Right renal pelvis (tissue), 4 donors: ENCODE measurements around the gene ZNF687. TPM values are rescaled to one million over a fixed set of nuclear protein-coding genes. Genes with fewer than 3 reads are reported as not detected.

Experiments used
- DNase-seq, 4 donors: peaks; one replicate each; pipeline ENCODE4 v3.0.0-alpha.2; 2013; ENCODE audit warnings: low read depth in 4 of 4, low spot score in 3 of 4, missing footprints in 1 of 4
- polyA plus RNA-seq, 4 donors: library from polyadenylated mRNA; unstranded; fragments of 120-200 nt; gene quantifications; one replicate each; pipeline ENCODE4 v1.2.1, GENCODE V29; 2013; ENCODE audit not compliant: insufficient read length in 4 of 4

The ZNF687 gene
- polyA plus RNA-seq, 4 donors = 23.1 to 26.3 (median 24.0) TPM

GRCh38 chr1:151312411-151312810 is 30.3 kb downstream of the ZNF687 start:
- DNase-seq = no peak

GRCh38 chr1:151312826-151313225 is 30.7 kb downstream of the ZNF687 start:
- DNase-seq = no peak

- no peak for DNase-seq
These were observed 31.4 kb downstream of the ZNF687 start for GRCh38 chr1:151313501-151313900.

- no peak for DNase-seq
These were observed 32.2 kb downstream of the ZNF687 start for GRCh38 chr1:151314137-151314875.

- no peak for DNase-seq
These were observed 33.6 kb downstream of the ZNF687 start for GRCh38 chr1:151315565-151316235.

GRCh38 chr1:151318975-151319374 is 36.9 kb downstream of the ZNF687 start:
- no peak for DNase-seq

- DNase-seq = no peak
These were observed 42.4 kb downstream of the ZNF687 start for GRCh38 chr1:151324390-151324930.

GRCh38 chr1:151325231-151325630 is 43.1 kb downstream of the ZNF687 start:
- DNase-seq = no peak

- DNase-seq = no peak
These were observed 43.7 kb downstream of the ZNF687 start for GRCh38 chr1:151325646-151326429.

- no peak for DNase-seq
These were observed 44.6 kb downstream of the ZNF687 start for GRCh38 chr1:151326619-151327222.

GRCh38 chr1:151327223-151327902 is 45.3 kb downstream of the ZNF687 start, which contains the start of gene PI4KB:
PI4KB (minus strand) TSS chr1:151327416; CDS start chr1:151316481, 10,935 bp downstream.
- peak; percentile 92 to 99 (median 98) for DNase-seq

GRCh38 chr1:151327903-151328674 is 46.0 kb downstream of the ZNF687 start:
- DNase-seq = no peak

- no peak for DNase-seq
These were observed 52.7 kb downstream of the ZNF687 start for GRCh38 chr1:151334822-151335221.

- no peak for DNase-seq
These were observed 54.5 kb downstream of the ZNF687 start for GRCh38 chr1:151336556-151336955.

- peak in 1 of 4 donors; percentile 65 for DNase-seq
These were observed 59.0 kb downstream of the ZNF687 start for GRCh38 chr1:151340870-151341754.
